Stomach smooth muscle (tissue), 2 donors: ENCODE measurements around the gene RAB3GAP2.
"Not testable (repeated sequence)": the region's sequence is repeated elsewhere in the genome, so short reads cannot be mapped to it uniquely, and the experiment has no call there.

Source experiments
- H3K27ac ChIP-seq: one replicate; pipeline ENCODE4 v1.7.0; 2013; ENCODE audit warnings: mild to moderate bottlenecking, low read length, inconsistent platforms
- H3K27me3 ChIP-seq, 2 donors: one replicate each; pipeline ENCODE4 v1.7.0; 2013; ENCODE audit warnings: low read length in 2 of 2; ENCODE audit not compliant: insufficient read depth in 2 of 2, control insufficient read depth in 1 of 2
- H3K36me3 ChIP-seq, 2 donors: one replicate each; pipeline ENCODE4 v1.7.0; 2013; ENCODE audit warnings: low read length in 2 of 2; ENCODE audit not compliant: control insufficient read depth in 2 of 2, insufficient read depth in 2 of 2
- H3K4me1 ChIP-seq: one replicate; pipeline ENCODE4 v1.7.0; 2013; ENCODE audit warnings: low read length; ENCODE audit not compliant: control insufficient read depth, insufficient read depth
- H3K4me3 ChIP-seq, 2 donors: one replicate each; pipeline ENCODE4 v1.7.0; 2013; ENCODE audit warnings: low read length in 2 of 2
- H3K9ac ChIP-seq, 2 donors: one replicate each; pipeline ENCODE4 v1.7.0; 2013; ENCODE audit warnings: low read length in 2 of 2, mild to moderate bottlenecking in 1 of 2
- H3K9me3 ChIP-seq, 2 donors: one replicate each; pipeline ENCODE4 v1.7.0; 2013; ENCODE audit warnings: low read length in 2 of 2; ENCODE audit not compliant: control insufficient read depth in 2 of 2
- donor health status: healthy.
- donor health status: Pancreatic carcinoma.

RAB3GAP2 gene

GRCh38 chr1:220176540-220176939, 95.7 kb downstream of the RAB3GAP2 start:
- no peaks in the 10 kb centered on the region for H3K4me1 ChIP-seq
- H3K27me3 ChIP-seq: no peaks in the 10 kb centered on the region
- no peak overlapping the region for H3K4me3 ChIP-seq
- peaks cover 11 to 15% of the 10 kb centered on the region in 2 donors for H3K36me3 ChIP-seq
- H3K27ac ChIP-seq: no peak overlapping the region
- no peaks in the 10 kb centered on the region for H3K9me3 ChIP-seq
- no peak overlapping the region for H3K9ac ChIP-seq

- no peak overlapping the region for H3K27ac ChIP-seq
- H3K9ac ChIP-seq: no peak overlapping the region
- no peaks in the 10 kb centered on the region for H3K4me1 ChIP-seq
- no peak overlapping the region for H3K4me3 ChIP-seq
- H3K36me3 ChIP-seq: peaks cover 33 to 36% of the 10 kb centered on the region in 2 donors
- H3K27me3 ChIP-seq: no peaks in the 10 kb centered on the region
- H3K9me3 ChIP-seq: no peaks in the 10 kb centered on the region
Measured at GRCh38 chr1:220170836-220171526, 101.3 kb downstream of the RAB3GAP2 start.

- not testable (repeated sequence) for H3K27me3 ChIP-seq, H3K9ac ChIP-seq, H3K4me1 ChIP-seq, H3K9me3 ChIP-seq, H3K4me3 ChIP-seq, H3K27ac ChIP-seq
- peaks cover 33 to 36% of the 10 kb centered on the region in 2 donors for H3K36me3 ChIP-seq
Measured at GRCh38 chr1:220169887-220170286, 102.4 kb downstream of the RAB3GAP2 start.

GRCh38 chr1:220166853-220167252, 105.4 kb downstream of the RAB3GAP2 start:
- Histone ChIP-seq H3K27me3 (no peaks in the 10 kb centered on the region), H3K27ac (no peak overlapping the region), H3K9ac (no peak overlapping the region), H3K9me3 (no peaks in the 10 kb centered on the region), H3K4me3 (no peak overlapping the region), H3K4me1 (no peaks in the 10 kb centered on the region), H3K36me3 (peaks cover 28 to 33% of the 10 kb centered on the region in 2 donors)

GRCh38 chr1:220164517-220164916, 107.7 kb downstream of the RAB3GAP2 start:
- Histone ChIP-seq H3K27me3 (no peaks in the 10 kb centered on the region), H3K27ac (no peak overlapping the region), H3K4me3 (no peak overlapping the region), H3K9ac (no peak overlapping the region), H3K9me3 (no peaks in the 10 kb centered on the region), H3K36me3 (peaks cover 20 to 23% of the 10 kb centered on the region in 2 donors), H3K4me1 (no peaks in the 10 kb centered on the region)

- Histone ChIP-seq H3K36me3 (peaks cover 17 to 19% of the 10 kb centered on the region in 2 donors), H3K27me3 (no peaks in the 10 kb centered on the region)
Measured at GRCh38 chr1:220164116-220164515, 108.1 kb downstream of the RAB3GAP2 start.

GRCh38 chr1:220160027-220160426, 112.2 kb downstream of the RAB3GAP2 start:
- H3K27ac ChIP-seq: no peak overlapping the region
- H3K36me3 ChIP-seq: peaks cover 18 to 22% of the 10 kb centered on the region in 2 donors
- H3K9me3 ChIP-seq: no peaks in the 10 kb centered on the region
- no peaks in the 10 kb centered on the region for H3K4me1 ChIP-seq
- no peak overlapping the region for H3K4me3 ChIP-seq
- H3K9ac ChIP-seq: no peak overlapping the region
- no peaks in the 10 kb centered on the region for H3K27me3 ChIP-seq

More at GRCh38 chr1:220164116-220164515, 108.1 kb downstream of the RAB3GAP2 start:
- H3K27ac ChIP-seq: no peak overlapping the region
- H3K9me3 ChIP-seq: no peaks in the 10 kb centered on the region
- no peak overlapping the region for H3K4me3 ChIP-seq
- H3K4me1 ChIP-seq: no peaks in the 10 kb centered on the region
- no peak overlapping the region for H3K9ac ChIP-seq

- no peaks in the 10 kb centered on the region for H3K4me1 ChIP-seq
- H3K9ac ChIP-seq: no peak overlapping the region
- H3K27ac ChIP-seq: no peak overlapping the region
- H3K9me3 ChIP-seq: no peaks in the 10 kb centered on the region
- no peak overlapping the region for H3K4me3 ChIP-seq
- no peaks in the 10 kb centered on the region for H3K27me3 ChIP-seq
- H3K36me3 ChIP-seq: peaks cover 18 to 24% of the 10 kb centered on the region in 2 donors
Measured at GRCh38 chr1:220159041-220159440, 113.2 kb downstream of the RAB3GAP2 start.

GRCh38 chr1:220158530-220158929, 113.7 kb downstream of the RAB3GAP2 start:
- not testable (repeated sequence) for H3K9me3 ChIP-seq, H3K9ac ChIP-seq, H3K4me3 ChIP-seq, H3K27ac ChIP-seq, H3K4me1 ChIP-seq, H3K27me3 ChIP-seq
- H3K36me3 ChIP-seq: peaks cover 18 to 24% of the 10 kb centered on the region in 2 donors

GRCh38 chr1:220157738-220158137, 114.5 kb downstream of the RAB3GAP2 start:
- no peaks in the 10 kb centered on the region for H3K27me3 ChIP-seq
- H3K9me3 ChIP-seq: no peaks in the 10 kb centered on the region
- H3K27ac ChIP-seq: no peak overlapping the region
- peaks cover 21 to 27% of the 10 kb centered on the region in 2 donors for H3K36me3 ChIP-seq
- no peaks in the 10 kb centered on the region for H3K4me1 ChIP-seq
- no peak overlapping the region for H3K9ac ChIP-seq
- H3K4me3 ChIP-seq: no peak overlapping the region

- no peaks in the 10 kb centered on the region for H3K9me3 ChIP-seq
- no peak overlapping the region for H3K27ac ChIP-seq
- no peak overlapping the region for H3K9ac ChIP-seq
- H3K36me3 ChIP-seq: peaks cover 21 to 27% of the 10 kb centered on the region in 2 donors
- no peaks in the 10 kb centered on the region for H3K4me1 ChIP-seq
- no peaks in the 10 kb centered on the region for H3K27me3 ChIP-seq
- H3K4me3 ChIP-seq: no peak overlapping the region
Measured at GRCh38 chr1:220156620-220157146, 115.6 kb downstream of the RAB3GAP2 start.
